IMR-90 (cell line): Measurements from ENCODE around the gene OR10G6. TPM values are rescaled to one million over a fixed set of nuclear protein-coding genes. Genes with fewer than 3 reads are reported as not detected.

ENCODE experiments used
- ATAC-seq: fragments of 200-7000 bp; cut with Tn5 transposase; 2 replicates; pipeline ENCODE4 v1.9.1; 2020; ENCODE audit warnings: low read depth, mild to moderate bottlenecking, moderate library complexity
- BruUV-seq: library from RNA; stranded (reverse); fragments of 400-500 nt; replicated peaks from 2 replicates; lab custom pipeline; 2021; lab: Mats Ljungman, UMichigan
- CTCF ChIA-PET: fragments of 300-600 bp; formaldehyde crosslinking; extraction: SDS; loops from one replicate; lab custom pipeline; 2021; ENCODE audit warnings: antibody characterized with exemption; lab: Yijun Ruan, JAX
- POLR2A ChIA-PET: fragments of 300-600 bp; sonication (Branson Sonifier 250); formaldehyde crosslinking; loops from one replicate; lab custom pipeline; 2022; ENCODE audit warnings: antibody characterized with exemption; ENCODE audit not compliant: unreplicated experiment; lab: Charles Lee
- DNase-seq: peaks from one replicate; pipeline ENCODE4 v3.0.0; 2013
- H2AFZ ChIP-seq: replicated peaks from 2 replicates; pipeline ENCODE3; 2013; ENCODE audit warnings: low read length, mild to moderate bottlenecking; ENCODE audit not compliant: poor library complexity
- H2AK5ac ChIP-seq: 2 replicates; pipeline ENCODE4 v1.6.1; 2013; ENCODE audit warnings: low read depth, low read length, inconsistent platforms
- H2AK9ac ChIP-seq: replicated peaks from 2 replicates; pipeline ENCODE3; 2013; ENCODE audit warnings: mild to moderate bottlenecking, low read depth, low read length, moderate library complexity; ENCODE audit not compliant: poor library complexity
- H2BK120ac ChIP-seq: 2 replicates; pipeline ENCODE4 v1.6.1; 2013; ENCODE audit warnings: low read depth, low read length, inconsistent platforms
- H2BK15ac ChIP-seq: 3 replicates; pipeline ENCODE4 v1.6.1; 2013; ENCODE audit warnings: low read depth, low read length, inconsistent platforms
- H2BK20ac ChIP-seq: 2 replicates; pipeline ENCODE4 v1.6.1; 2013; ENCODE audit warnings: low read depth, mild to moderate bottlenecking, inconsistent platforms, low read length, moderate library complexity
- H2BK5ac ChIP-seq: 2 replicates; pipeline ENCODE4 v1.6.1; 2013; ENCODE audit warnings: mild to moderate bottlenecking, low read depth, low read length, inconsistent platforms; ENCODE audit not compliant: poor library complexity, severe bottlenecking
- H3K14ac ChIP-seq: replicated peaks from 2 replicates; pipeline ENCODE4 v1.6.1; 2013; ENCODE audit warnings: low read depth, low read length, inconsistent platforms
- H3K18ac ChIP-seq: 2 replicates; pipeline ENCODE4 v1.6.1; 2013; ENCODE audit warnings: low read depth, low read length, control low read depth
- H3K23ac ChIP-seq: 2 replicates; pipeline ENCODE4 v1.6.1; 2013; ENCODE audit warnings: low read depth, low read length, inconsistent platforms
- H3K27ac ChIP-seq: 2 replicates; pipeline ENCODE4 v1.5.1; 2013; ENCODE audit warnings: mild to moderate bottlenecking, control low read depth, low read length; ENCODE audit not compliant: insufficient read depth
- H3K27me3 ChIP-seq: 2 replicates; pipeline ENCODE4 v1.6.1; 2013; ENCODE audit warnings: low read length; ENCODE audit not compliant: control insufficient read depth, insufficient read depth
- H3K36me3 ChIP-seq: 2 replicates; pipeline ENCODE4 v1.6.1; 2013; ENCODE audit warnings: low read length, mixed read lengths; ENCODE audit not compliant: control insufficient read depth, insufficient read depth
- H3K4ac ChIP-seq: 2 replicates; pipeline ENCODE4 v1.6.1; 2013; ENCODE audit warnings: low read depth, low read length, inconsistent platforms
- H3K4me1 ChIP-seq: 2 replicates; pipeline ENCODE4 v1.6.1; 2013; ENCODE audit warnings: low read length, mixed read lengths; ENCODE audit not compliant: control insufficient read depth, insufficient read depth
- H3K4me2 ChIP-seq: 2 replicates; pipeline ENCODE4 v1.6.1; 2013; ENCODE audit warnings: low read depth, mild to moderate bottlenecking, control low read depth, low read length, moderate library complexity
- H3K4me3 ChIP-seq: 2 replicates; pipeline ENCODE4 v1.5.1; 2013; ENCODE audit warnings: low read depth, mild to moderate bottlenecking, control low read depth, low read length, moderate library complexity; ENCODE audit not compliant: insufficient read depth
- H3K56ac ChIP-seq: 2 replicates; pipeline ENCODE4 v1.6.1; 2013; ENCODE audit warnings: low read length, inconsistent platforms; ENCODE audit not compliant: insufficient read depth; ENCODE audit errors: extremely low read depth
- H3K79me1 ChIP-seq, 2 experiments: 2 replicates each; pipeline ENCODE4 v1.6.1; 2013; ENCODE audit warnings: low read length in 2 of 2, inconsistent platforms in 1 of 2, low read depth in 1 of 2
- H3K9ac ChIP-seq: 2 replicates; pipeline ENCODE4 v1.6.1; 2013; ENCODE audit warnings: low read depth, low read length, control low read depth
- H3K9me1 ChIP-seq: 2 replicates; pipeline ENCODE4 v1.6.1; 2013; ENCODE audit warnings: low read length, inconsistent platforms; ENCODE audit not compliant: insufficient read depth
- H3K9me3 ChIP-seq: 2 replicates; pipeline ENCODE4 v1.6.1; 2013; ENCODE audit warnings: low read length; ENCODE audit not compliant: control insufficient read depth, insufficient read depth
- H4K20me1 ChIP-seq: 2 replicates; pipeline ENCODE4 v1.6.1; 2013; ENCODE audit warnings: low read length, inconsistent platforms; ENCODE audit not compliant: insufficient read depth
- H4K5ac ChIP-seq: 2 replicates; pipeline ENCODE4 v1.6.1; 2013; ENCODE audit warnings: mild to moderate bottlenecking, low read depth, low read length, control low read depth
- H4K8ac ChIP-seq, 2 experiments: 2 replicates each; pipeline ENCODE4 v1.6.1; 2013; ENCODE audit warnings: low read depth in 2 of 2, low read length in 2 of 2, control low read depth in 1 of 2, inconsistent platforms in 1 of 2
- H4K91ac ChIP-seq: 2 replicates; pipeline ENCODE4 v1.6.1; 2013; ENCODE audit warnings: low read depth, low read length, inconsistent platforms; ENCODE audit not compliant: insufficient read depth
- CEBPB ChIP-seq: IDR thresholded peaks from 2 replicates; pipeline ENCODE4 v1.6.1; 2012; ENCODE audit warnings: low read depth, low read length, improper control_type of control experiment
- CTCF ChIP-seq: conservative IDR thresholded peaks from 2 replicates; pipeline ENCODE4 v1.5.1; 2012; ENCODE audit warnings: mild to moderate bottlenecking, low read depth, low read length, improper control_type of control experiment
- FOS ChIP-seq: fragments of 150-350 bp; IDR thresholded peaks from 2 replicates; pipeline ENCODE4 v1.6.1; 2016; ENCODE audit warnings: low read depth, low read length
- MAFK ChIP-seq: IDR thresholded peaks from 2 replicates; pipeline ENCODE4 v1.6.1; 2012; ENCODE audit warnings: low read depth, low read length, improper control_type of control experiment
- NFE2L2 ChIP-seq: fragments of 150-350 bp; IDR thresholded peaks from 2 replicates; pipeline ENCODE4 v1.6.1; 2016; ENCODE audit warnings: low read depth, mild to moderate bottlenecking, low read length
- POLR2A ChIP-seq: IDR thresholded peaks from 2 replicates; pipeline ENCODE4 v1.6.1; 2012; ENCODE audit warnings: mild to moderate bottlenecking, low read depth, low read length
- RFX5 ChIP-seq: IDR thresholded peaks from 2 replicates; pipeline ENCODE4 v1.8.0; 2012; ENCODE audit warnings: low read depth, mild to moderate bottlenecking, low read length, moderate library complexity
- USF2 ChIP-seq: fragments of 150-350 bp; IDR thresholded peaks from 2 replicates; pipeline ENCODE4 v1.6.1; 2017; ENCODE audit warnings: mild to moderate bottlenecking, antibody characterized with exemption, low read length, low read depth
- dilution Hi-C: fragments of 300-500 bp; cut with HindIII; formaldehyde crosslinking; loops from one replicate; pipeline ENCODE4 v1.14.3; 2018; ENCODE audit warnings: low sequenced_read_pairs; ENCODE audit not compliant: unreplicated experiment
- in situ Hi-C: fragments of 300-500 bp; cut with MboI; formaldehyde crosslinking; loops from 3 replicates; pipeline ENCODE4 v1.14.3; 2019; ENCODE audit warnings: low sequenced_read_pairs, inconsistent platforms, mixed read lengths
- intact Hi-C: fragments of 100-400 bp; cut with micrococcal nuclease; formaldehyde crosslinking; loops from 2 replicates; pipeline ENCODE4 v1.10.0; 2022
- polyA plus RNA-seq, 3 experiments: library from polyadenylated mRNA; depleted of rRNA; stranded (reverse); fragments of >200 nt; gene quantifications; 2 replicates each; pipeline ENCODE4 v1.2.3, GENCODE V29; 2012; ENCODE audit warnings: low replicate concordance in 1 of 3
- total RNA-seq: library from RNA; depleted of rRNA; stranded (reverse); fragments of >200 nt; gene quantifications from 2 replicates; pipeline ENCODE4 v1.2.3, GENCODE V29; 2012

Gene OR10G6
- total and polyA plus RNA-seq, 2 of the 4 experiments (the other 2 are of a cell fraction): not detected

- Histone ChIP-seq H3K9me1 (no peaks in the 10 kb centered on the region), H3K27ac (no peak within 1 kb of the TSS), H2BK120ac (no peak within 1 kb of the TSS), H2AFZ (no peak within 1 kb of the TSS), H3K23ac (no peak within 1 kb of the TSS), H3K14ac (no peak within 1 kb of the TSS), H3K79me1 (no peaks in the 10 kb centered on the region), H3K9me3 (peaks cover 12% of the 10 kb centered on the region; the same call in 1 of the 2 replicates), H4K5ac (no peak within 1 kb of the TSS), H4K8ac (no peak within 1 kb of the TSS), H3K4ac (no peak within 1 kb of the TSS), H4K20me1 (no peaks in the 10 kb centered on the region), H3K56ac (no peak within 1 kb of the TSS), H3K4me1 (no peaks in the 10 kb centered on the region), H2BK20ac (no peak within 1 kb of the TSS), H2BK15ac (no peak within 1 kb of the TSS), H2AK9ac (peak within 1 kb of the TSS; percentile 61), H3K27me3 (no peaks in the 10 kb centered on the region), H3K4me2 (no peak within 1 kb of the TSS), H2BK5ac (no peak within 1 kb of the TSS), H3K18ac (no peak within 1 kb of the TSS), H3K4me3 (no peak within 1 kb of the TSS), H2AK5ac (no peak within 1 kb of the TSS), H3K36me3 (no peaks in the 10 kb centered on the region), H3K9ac (no peak within 1 kb of the TSS), H4K91ac (no peak within 1 kb of the TSS)
- ChIA-PET CTCF (no interaction called here), POLR2A (no interaction called here)
- TF ChIP-seq CTCF (no peak), USF2 (no peak), FOS (no peak), RFX5 (no peak), CEBPB (no peak), MAFK (no peak), NFE2L2 (no peak), POLR2A (no peak)
- intact Hi-C loops (no loop called here), dilution Hi-C loops (no loop called here), in situ Hi-C loops (no loop called here)
- BruUV-seq: no TSS peak
- DNase-seq (no peak), ATAC-seq (no peak)
Measured at GRCh38 chr11:123977731-123978347, 17.1 kb downstream of the OR10G6 start, which contains the start of gene OR10S1. OR10S1 (minus strand) TSS chr11:123977781; CDS start chr11:123977664, 117 bp downstream.
